Choroid plexus epithelial cell (primary cell): ENCODE measurements around the gene ZCCHC14.
"Not testable (repeated sequence)": the region's sequence is repeated elsewhere in the genome, so short reads cannot be mapped to it uniquely, and the experiment has no call there.

Experiments used
- DNase-seq: peaks from one replicate; pipeline ENCODE4 v3.0.0-alpha.2; 2010; ENCODE audit warnings: low read depth
- H3K4me3 ChIP-seq: 2 replicates; pipeline ENCODE4 v1.5.1; 2011; ENCODE audit warnings: low read depth, mild to moderate bottlenecking, control low read depth, low read length, moderate library complexity
- CTCF ChIP-seq: conservative IDR thresholded peaks from 2 replicates; pipeline ENCODE4 v1.5.1; 2011; ENCODE audit warnings: low read depth, mild to moderate bottlenecking, control low read depth, inconsistent platforms, low read length, moderate library complexity

ZCCHC14 gene

GRCh38 chr16:87389245-87389644, 103.6 kb downstream of the ZCCHC14 start:
- no peak for DNase-seq
- H3K4me3 ChIP-seq: no peak overlapping the region
- no peak for TF ChIP-seq CTCF

- no peak for DNase-seq
- no peak for TF ChIP-seq CTCF
- H3K4me3 ChIP-seq: no peak overlapping the region
These were observed 104.0 kb downstream of the ZCCHC14 start for GRCh38 chr16:87388818-87389134.

GRCh38 chr16:87387942-87388817, 104.6 kb downstream of the ZCCHC14 start:
- no peak overlapping the region for H3K4me3 ChIP-seq

GRCh38 chr16:87384875-87385167, 108.0 kb downstream of the ZCCHC14 start:
- peak overlapping the region; percentile 82 for H3K4me3 ChIP-seq
- DNase-seq: not testable (repeated sequence)

More at GRCh38 chr16:87387942-87388817, 104.6 kb downstream of the ZCCHC14 start:
- peak; percentile 100 for DNase-seq
- TF ChIP-seq CTCF: no peak

GRCh38 chr16:87384162-87384874, 108.5 kb downstream of the ZCCHC14 start:
- DNase-seq: no peak
- peak overlapping the region; percentile 82 for H3K4me3 ChIP-seq
- TF ChIP-seq CTCF: no peak

- peak; percentile 93 for DNase-seq
- H3K4me3 ChIP-seq: peak within 1 kb of the TSS; percentile 82
- no peak for TF ChIP-seq CTCF
These were observed 109.2 kb downstream of the ZCCHC14 start, which contains the start of gene FBXO31 for GRCh38 chr16:87383505-87384161. Gene FBXO31 (minus strand): TSS chr16:87383776. CDS start chr16:87383744, 32 bp downstream.

- H3K4me3 ChIP-seq: peak overlapping the region; percentile 82
- TF ChIP-seq CTCF: no peak
- peak; percentile 46 for DNase-seq
These were observed 110.6 kb downstream of the ZCCHC14 start for GRCh38 chr16:87382023-87382785.
